ENCODE data around the gene AGT.
"Not testable (repeated sequence)": the region's sequence is repeated elsewhere in the genome, so short reads cannot be mapped to it uniquely, and the experiment has no call there.

Gene AGT

DNA sequence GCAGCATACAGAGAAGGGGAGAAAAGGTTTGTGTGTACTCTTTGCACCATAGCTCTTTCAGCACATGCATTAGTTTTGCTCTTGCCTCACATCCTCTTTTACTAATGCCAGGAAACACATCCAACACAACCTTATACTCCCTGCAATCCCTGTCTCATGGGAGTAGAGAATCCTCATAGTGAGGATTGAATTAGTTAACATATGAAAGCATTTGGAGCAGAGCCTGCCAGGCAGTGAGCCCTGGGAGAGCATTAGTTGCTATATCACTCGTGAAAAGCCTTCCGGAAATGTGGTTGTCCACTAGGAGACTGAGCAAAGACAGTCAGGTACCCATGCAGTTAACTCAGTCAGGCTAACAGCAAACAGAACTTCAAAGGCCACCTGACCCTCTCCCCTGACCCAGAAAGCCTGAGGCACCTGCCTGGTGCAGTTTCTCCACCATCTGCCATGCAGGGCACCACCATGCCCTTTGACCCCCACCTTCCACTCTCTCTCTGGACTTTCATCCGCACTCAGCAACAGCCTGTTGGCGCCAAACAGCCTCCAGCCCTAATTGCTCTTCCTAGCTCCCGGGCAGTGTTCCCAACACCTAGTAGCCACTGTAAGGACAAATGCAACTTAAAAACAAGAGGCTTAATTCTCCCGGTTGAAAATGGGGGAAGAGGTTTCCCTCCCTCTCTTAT, 14.9 kb upstream of the AGT start:
- Mint-ChIP-seq H3K27me3 (peaks cover 10 to 60% of the 10 kb centered on the region in 2 donors), H3K4me1 (ENCODE audit: low read depth in 2 of 2) (no peaks in the 10 kb centered on the region), H3K4me3 (no peak overlapping the region), H3K9me3 (no peaks in the 10 kb centered on the region), H3K27ac (no peak overlapping the region), H3K36me3 (ENCODE audit: insufficient read depth) (no peaks in the 10 kb centered on the region)
- DNase-seq (no peak), ATAC-seq (replicated peaks) (no peak)

DNA sequence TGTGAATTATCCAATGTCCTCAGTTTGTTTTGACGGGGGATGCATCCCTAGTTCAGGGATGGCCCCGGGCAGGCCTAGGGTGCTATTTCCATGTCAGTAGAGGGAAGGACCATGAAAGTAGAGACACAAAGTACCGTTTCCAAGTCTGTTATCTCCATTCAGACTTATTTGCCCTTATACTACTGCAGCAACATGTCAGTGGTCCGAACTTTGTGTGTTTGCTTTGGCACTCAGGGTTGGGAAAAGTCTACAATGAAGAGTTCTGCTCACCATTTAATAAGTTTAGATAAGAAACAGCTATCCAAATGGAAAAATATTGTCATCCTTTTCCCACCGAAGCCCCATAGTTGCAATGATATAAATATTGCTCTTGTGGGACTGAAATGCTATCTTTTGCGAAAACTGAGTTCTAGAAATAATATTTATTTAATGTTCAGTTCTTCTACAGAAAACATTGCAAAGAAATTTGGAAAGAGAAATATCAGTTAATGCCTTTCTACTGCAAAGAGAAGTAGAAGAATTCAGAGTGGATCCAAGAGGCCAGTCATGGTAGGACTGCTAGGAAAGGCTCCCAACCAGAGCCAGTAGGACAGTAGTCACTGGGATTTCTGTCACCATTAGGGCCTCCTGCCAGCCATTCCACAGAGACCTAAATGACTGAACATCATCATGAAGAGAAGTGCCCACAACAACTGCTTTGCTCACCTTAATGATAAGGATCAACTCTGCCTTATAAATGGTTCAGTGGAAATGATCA, 11.5 kb upstream of the AGT start:
- DNase-seq (no peak), ATAC-seq (replicated peaks) (no peak)
- no peaks in the 10 kb centered on the region for H3K4me1 Mint-ChIP-seq (ENCODE audit: low read depth in 2 of 2)
- H3K36me3 Mint-ChIP-seq (ENCODE audit: insufficient read depth) = no peaks in the 10 kb centered on the region
- H3K9me3 Mint-ChIP-seq = no peaks in the 10 kb centered on the region
- peaks cover 1 to 46% of the 10 kb centered on the region in 2 donors for H3K27me3 Mint-ChIP-seq
- H3K4me3 Mint-ChIP-seq = no peak overlapping the region
- no peak overlapping the region for H3K27ac Mint-ChIP-seq

DNA sequence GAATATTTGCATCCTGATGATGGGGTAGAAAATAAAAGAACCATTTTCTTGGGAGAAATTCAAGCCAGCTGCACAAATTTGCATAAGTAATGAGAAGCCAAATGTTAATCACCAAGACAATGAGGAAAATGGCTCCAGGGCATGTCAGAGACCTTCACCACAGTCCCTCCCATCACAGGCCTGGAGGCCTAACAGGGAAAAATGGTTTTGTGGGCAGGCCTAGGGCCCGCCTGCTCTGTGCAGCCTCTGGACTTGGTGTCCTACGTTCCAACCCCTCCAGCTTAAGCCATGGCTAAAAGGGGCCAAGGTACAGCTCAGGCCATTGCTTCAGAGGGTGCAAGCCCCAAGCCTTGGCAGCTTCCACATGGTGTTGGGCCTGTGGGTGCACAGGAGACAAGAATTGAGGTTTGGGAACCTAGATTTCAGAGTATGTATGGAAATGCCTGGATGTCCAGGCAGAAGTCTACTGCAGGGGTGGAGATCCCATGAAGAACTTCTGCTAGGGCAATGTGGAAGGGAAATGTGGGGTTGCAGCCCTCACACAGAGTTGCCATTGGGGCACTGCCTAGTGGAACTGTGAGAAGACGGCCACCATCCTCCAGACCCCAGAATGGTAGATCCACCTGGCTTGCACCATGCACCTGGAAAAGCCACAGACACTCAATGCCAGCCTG, 8.1 kb upstream of the AGT start:
- not testable (repeated sequence) for H3K36me3 Mint-ChIP-seq (ENCODE audit: insufficient read depth); H3K4me1 Mint-ChIP-seq (ENCODE audit: low read depth in 2 of 2); DNase-seq; H3K4me3 Mint-ChIP-seq; ATAC-seq (replicated peaks); H3K27ac Mint-ChIP-seq; H3K9me3 Mint-ChIP-seq
- H3K27me3 Mint-ChIP-seq = peaks cover 0 to 28% of the 10 kb centered on the region in 2 donors

DNA sequence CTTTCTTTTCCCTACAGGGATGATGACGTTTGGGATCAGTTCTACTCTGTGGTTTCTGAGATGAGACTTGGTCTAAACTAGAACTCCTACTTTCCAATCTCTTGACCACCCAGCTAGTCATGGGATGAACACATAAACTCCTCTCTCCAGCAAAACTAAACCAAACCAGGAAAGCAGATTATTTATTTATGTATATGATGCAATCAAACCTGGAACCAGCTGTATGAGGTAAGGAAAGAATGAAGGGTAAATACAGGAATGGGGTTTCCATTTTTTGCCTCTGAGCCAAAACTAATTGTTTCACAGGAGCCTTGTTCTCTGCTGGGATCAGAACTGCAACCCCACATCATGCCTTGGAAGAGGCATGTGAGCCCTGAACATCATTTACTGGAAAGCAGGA, 3.3 kb upstream of the AGT start:
- H3K27me3 Mint-ChIP-seq = peaks cover 16 to 47% of the 10 kb centered on the region in 2 donors
- H3K9me3 Mint-ChIP-seq = no peaks in the 10 kb centered on the region
- DNase-seq = no peak
- H3K36me3 Mint-ChIP-seq (ENCODE audit: insufficient read depth) = no peaks in the 10 kb centered on the region
- no peak overlapping the region for H3K27ac Mint-ChIP-seq
- no peak overlapping the region for H3K4me3 Mint-ChIP-seq
- no peaks in the 10 kb centered on the region for H3K4me1 Mint-ChIP-seq (ENCODE audit: low read depth in 2 of 2)
- ATAC-seq (replicated peaks) = no peak

DNA sequence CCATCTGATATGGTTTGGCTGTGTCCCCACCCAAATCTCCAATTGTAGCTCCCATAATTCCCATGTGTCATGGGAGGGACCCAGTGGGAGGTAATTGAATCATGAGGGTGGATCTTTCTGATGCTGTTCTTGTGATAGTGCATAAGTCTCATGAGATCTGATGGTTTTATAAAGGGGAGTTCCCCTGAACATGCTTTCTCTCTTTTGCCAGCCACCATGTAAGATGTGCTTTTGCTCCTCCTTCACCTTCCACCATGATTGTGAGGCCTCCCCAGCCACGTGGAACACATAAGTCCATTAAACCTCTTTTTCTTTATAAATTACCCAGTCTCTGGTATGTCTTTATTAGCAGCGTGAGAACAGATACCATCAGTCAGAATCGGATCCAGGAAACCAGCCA, 2.5 kb upstream of the AGT start:
- not testable (repeated sequence) for ATAC-seq (replicated peaks); H3K9me3 Mint-ChIP-seq; H3K4me1 Mint-ChIP-seq (ENCODE audit: low read depth in 2 of 2); H3K27ac Mint-ChIP-seq; DNase-seq; H3K36me3 Mint-ChIP-seq (ENCODE audit: insufficient read depth); H3K4me3 Mint-ChIP-seq
- H3K27me3 Mint-ChIP-seq = peaks cover 16 to 50% of the 10 kb centered on the region in 2 donors

DNA sequence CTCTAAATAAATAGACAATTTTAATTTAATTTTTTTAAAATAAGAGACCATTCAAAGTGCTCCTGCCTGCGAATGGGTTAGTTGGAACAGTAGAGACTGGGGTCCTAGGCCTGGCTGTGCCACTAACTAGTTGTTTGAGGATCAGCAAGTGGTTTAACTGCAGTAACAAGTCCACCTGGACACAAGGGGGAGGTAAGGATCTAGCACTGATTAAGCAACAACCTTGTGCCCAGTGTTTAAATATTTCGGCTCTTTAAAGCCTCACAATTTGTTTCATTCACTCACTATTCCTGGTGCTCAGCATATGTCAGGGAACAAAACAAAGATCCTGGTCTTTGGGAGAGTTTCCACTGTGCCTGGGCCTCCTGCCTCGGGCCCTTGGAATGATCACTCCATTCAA, 1.6 kb upstream of the AGT start:
- no peaks in the 10 kb centered on the region for H3K36me3 Mint-ChIP-seq (ENCODE audit: insufficient read depth)
- ATAC-seq (replicated peaks) = no peak

DNA sequence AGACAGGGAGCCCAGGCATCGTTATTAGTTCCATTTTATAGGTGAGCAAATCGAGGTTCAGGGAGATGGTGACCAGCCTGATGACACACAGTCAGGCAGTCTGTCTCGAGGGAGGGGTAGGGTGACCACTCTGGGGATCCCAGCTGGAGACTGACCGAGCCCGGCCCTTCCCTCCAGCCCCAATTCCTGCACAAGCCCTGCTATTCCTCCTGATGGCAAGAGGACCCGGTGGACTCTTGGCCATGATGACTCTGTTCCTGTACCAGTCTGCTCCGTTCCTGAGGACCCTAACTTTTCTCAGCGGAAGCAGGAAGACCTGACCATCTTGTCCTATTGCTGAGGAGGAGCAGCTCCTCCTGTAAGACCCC, 391 bp downstream of the AGT start:
- DNase-seq = no peak
- Mint-ChIP-seq H3K27me3 (peaks cover 22 to 45% of the 10 kb centered on the region in 2 donors), H3K4me1 (ENCODE audit: low read depth in 2 of 2) (no peaks in the 10 kb centered on the region), H3K36me3 (ENCODE audit: insufficient read depth) (no peaks in the 10 kb centered on the region), H3K27ac (no peak overlapping the region), H3K9me3 (no peaks in the 10 kb centered on the region), H3K4me3 (no peak overlapping the region)
- no peak for ATAC-seq (replicated peaks)

More for the DNA sequence above, 1.6 kb upstream of the AGT start:
- no peaks in the 10 kb centered on the region for H3K9me3 Mint-ChIP-seq
- no peak for DNase-seq
- no peak overlapping the region for H3K27ac Mint-ChIP-seq
- H3K4me3 Mint-ChIP-seq = no peak overlapping the region
- H3K27me3 Mint-ChIP-seq = peaks cover 16 to 42% of the 10 kb centered on the region in 2 donors
- H3K4me1 Mint-ChIP-seq (ENCODE audit: low read depth in 2 of 2) = no peaks in the 10 kb centered on the region

DNA sequence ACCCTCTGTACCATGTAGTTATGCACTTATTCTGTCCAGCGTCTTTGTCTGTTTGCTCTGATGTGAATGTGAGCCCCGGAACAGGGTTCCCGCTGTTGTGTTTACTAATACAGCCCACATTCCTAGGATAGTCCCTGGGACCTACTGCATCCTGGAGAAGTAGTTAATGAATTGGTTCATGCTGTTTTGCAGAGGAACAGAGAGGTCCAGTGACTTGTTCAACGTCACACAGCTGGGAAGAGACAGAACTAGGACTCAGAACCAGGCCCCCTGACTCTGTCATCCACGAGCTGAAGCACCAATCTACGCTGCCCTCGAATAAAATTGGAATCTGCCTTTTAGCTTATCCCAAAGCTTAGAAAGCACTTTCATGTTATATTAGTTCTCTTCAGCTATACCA, 784 bp downstream of the AGT start:
- peaks cover 22 to 49% of the 10 kb centered on the region in 2 donors for H3K27me3 Mint-ChIP-seq

DNA sequence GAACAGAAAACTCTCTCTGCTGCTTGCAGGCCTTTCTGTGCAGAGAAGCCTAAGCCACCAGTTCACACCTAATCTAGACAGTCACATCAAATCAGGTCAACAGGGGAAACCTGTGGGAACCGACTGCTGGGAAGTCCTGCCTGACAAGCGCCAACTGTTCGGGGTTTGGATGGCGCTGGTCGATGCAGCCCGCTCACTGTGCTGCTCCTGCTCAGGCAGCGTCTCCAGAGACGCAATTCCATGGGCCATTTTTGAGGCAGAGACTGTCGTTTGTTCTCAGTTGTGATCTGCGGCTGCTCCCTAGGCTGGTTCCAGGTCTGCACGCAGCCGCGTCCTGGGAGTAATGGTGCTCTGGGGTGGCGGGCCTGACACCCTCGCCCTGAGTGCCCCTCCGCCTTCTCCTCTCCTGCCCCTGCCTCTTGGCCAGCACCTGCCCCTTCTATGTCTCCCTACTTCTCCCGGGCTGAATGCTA, 1.4 kb downstream of the AGT start:
- Mint-ChIP-seq H3K9me3 (no peaks in the 10 kb centered on the region), H3K36me3 (ENCODE audit: insufficient read depth) (no peaks in the 10 kb centered on the region), H3K4me1 (ENCODE audit: low read depth in 2 of 2) (peaks cover 3 to 9% of the 10 kb centered on the region in 2 donors), H3K27ac (no peak overlapping the region), H3K4me3 (no peak overlapping the region), H3K27me3 (peaks cover 26 to 55% of the 10 kb centered on the region in 2 donors)
- DNase-seq (no peak), ATAC-seq (replicated peaks) (no peak)

More for the DNA sequence above, 784 bp downstream of the AGT start:
- no peak for ATAC-seq (replicated peaks)
- H3K9me3 Mint-ChIP-seq = no peaks in the 10 kb centered on the region
- no peak overlapping the region for H3K4me3 Mint-ChIP-seq
- H3K27ac Mint-ChIP-seq = no peak overlapping the region
- no peak for DNase-seq
- H3K4me1 Mint-ChIP-seq (ENCODE audit: low read depth in 2 of 2) = peaks cover 0 to 4% of the 10 kb centered on the region in 2 donors
- H3K36me3 Mint-ChIP-seq (ENCODE audit: insufficient read depth) = no peaks in the 10 kb centered on the region

DNA sequence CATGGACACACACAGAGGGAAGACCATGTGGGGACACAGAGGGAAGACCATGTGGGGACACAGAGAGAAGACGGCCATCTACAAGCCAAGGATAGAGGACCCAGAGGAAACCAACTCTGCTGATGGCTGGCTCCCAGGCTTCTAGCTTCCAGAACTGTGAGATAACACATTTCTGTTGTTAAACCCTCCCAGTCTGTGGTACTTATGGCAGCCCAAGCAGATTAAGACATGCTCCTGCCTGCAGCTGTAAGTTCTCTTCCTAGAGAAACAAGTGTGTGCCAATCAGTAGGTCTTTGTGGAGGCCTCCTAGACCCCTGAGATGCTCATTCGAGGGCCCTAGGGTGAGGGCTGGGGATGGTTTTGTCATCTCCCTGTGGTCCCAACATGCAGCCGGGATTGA, 2.7 kb downstream of the AGT start:
- no peak for ATAC-seq (replicated peaks)
- peaks cover 27 to 58% of the 10 kb centered on the region in 2 donors for H3K27me3 Mint-ChIP-seq
- H3K36me3 Mint-ChIP-seq (ENCODE audit: insufficient read depth) = no peaks in the 10 kb centered on the region
- DNase-seq = no peak
- peaks cover 3 to 9% of the 10 kb centered on the region in 2 donors for H3K4me1 Mint-ChIP-seq (ENCODE audit: low read depth in 2 of 2)
- H3K27ac Mint-ChIP-seq = no peak overlapping the region
- no peak overlapping the region for H3K4me3 Mint-ChIP-seq
- no peaks in the 10 kb centered on the region for H3K9me3 Mint-ChIP-seq

DNA sequence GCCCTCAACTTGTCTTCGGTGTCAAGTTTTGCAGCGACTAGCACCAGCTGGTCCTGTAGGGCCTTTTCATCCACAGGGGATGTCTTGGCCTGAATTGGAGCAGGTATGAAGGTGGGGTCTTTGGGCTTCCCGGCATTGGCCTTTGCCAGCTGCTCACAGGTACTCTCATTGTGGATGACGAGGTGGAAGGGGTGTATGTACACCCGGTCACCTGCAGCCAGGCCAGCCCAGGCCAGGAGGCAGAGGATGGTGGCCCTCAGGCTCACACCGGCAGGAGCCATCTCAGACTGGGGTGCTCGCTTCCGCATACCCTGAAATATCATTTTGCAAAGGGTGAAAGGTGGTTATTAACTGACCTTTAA, 3.4 kb downstream of the AGT start:
- ATAC-seq (replicated peaks) = no peak
- no peak for DNase-seq
- H3K4me3 Mint-ChIP-seq = no peak overlapping the region
- H3K4me1 Mint-ChIP-seq (ENCODE audit: low read depth in 2 of 2) = peaks cover 3 to 9% of the 10 kb centered on the region in 2 donors
- no peaks in the 10 kb centered on the region for H3K36me3 Mint-ChIP-seq (ENCODE audit: insufficient read depth)
- no peak overlapping the region for H3K27ac Mint-ChIP-seq
- H3K9me3 Mint-ChIP-seq = no peaks in the 10 kb centered on the region
- peaks cover 27 to 56% of the 10 kb centered on the region in 2 donors for H3K27me3 Mint-ChIP-seq

DNA sequence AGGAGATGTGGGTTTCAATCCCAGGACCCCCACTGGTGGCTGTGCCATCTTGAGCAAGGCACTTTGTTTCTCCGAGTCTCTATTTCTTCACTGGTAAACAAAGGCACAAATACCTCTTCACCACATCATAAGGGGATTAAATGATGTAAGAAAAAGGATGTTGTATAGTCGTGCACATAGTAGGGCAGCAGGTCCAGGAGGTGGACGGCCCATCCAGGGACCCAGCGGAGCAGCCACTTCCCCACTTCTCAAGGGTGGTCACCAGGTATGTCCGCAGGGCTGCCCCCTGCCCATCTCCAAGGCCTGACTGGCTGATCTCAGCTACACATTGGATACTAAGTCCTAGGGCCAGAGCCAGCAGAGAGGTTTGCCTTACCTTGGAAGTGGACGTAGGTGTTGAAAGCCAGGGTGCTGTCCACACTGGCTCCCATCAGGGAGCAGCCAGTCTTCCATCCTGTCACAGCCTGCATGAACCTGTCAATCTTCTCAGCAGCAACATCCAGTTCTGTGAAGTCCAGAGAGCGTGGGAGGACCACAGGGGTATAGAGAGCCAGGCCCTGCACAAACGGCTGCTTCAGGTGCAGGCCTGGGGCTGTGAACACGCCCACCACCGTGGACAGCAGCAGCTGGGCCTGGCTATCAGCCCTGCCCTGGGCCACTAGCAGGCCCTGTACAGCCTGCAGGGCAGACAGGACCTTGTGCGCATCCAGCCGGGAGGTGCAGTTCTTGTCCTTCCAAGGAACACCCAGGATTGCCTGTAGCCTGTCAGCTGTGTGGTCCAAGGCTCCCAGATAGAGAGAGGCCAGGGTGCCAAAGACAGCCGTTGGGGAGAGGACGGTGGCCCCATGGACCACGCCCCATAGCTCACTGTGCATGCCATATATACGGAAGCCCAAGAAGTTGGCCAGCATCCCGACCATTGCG, 4.0 kb downstream of the AGT start:
- no peak for ATAC-seq (replicated peaks)
- H3K27ac Mint-ChIP-seq = no peak overlapping the region
- peaks cover 27 to 61% of the 10 kb centered on the region in 2 donors for H3K27me3 Mint-ChIP-seq
- no peak for DNase-seq
- H3K9me3 Mint-ChIP-seq = no peaks in the 10 kb centered on the region
- H3K4me3 Mint-ChIP-seq = no peak overlapping the region
- peaks cover 3 to 9% of the 10 kb centered on the region in 2 donors for H3K4me1 Mint-ChIP-seq (ENCODE audit: low read depth in 2 of 2)
- no peaks in the 10 kb centered on the region for H3K36me3 Mint-ChIP-seq (ENCODE audit: insufficient read depth)
